Loucy (cell line): ENCODE measurements around the gene HUS1.

Experiments used
- H2AFZ ChIP-seq: fragments of 200-600 bp; sonication (generic); 2 replicates; pipeline ENCODE4 v1.6.0; 2016; ENCODE audit warnings: antibody characterized with exemption, mild to moderate bottlenecking, low read length, moderate library complexity
- H3F3A ChIP-seq: fragments of 200-600 bp; 2 replicates; pipeline ENCODE4 v1.6.0; 2016; ENCODE audit warnings: antibody characterized with exemption, low read depth, mild to moderate bottlenecking
- H3K27me3 ChIP-seq: fragments of 200-600 bp; sonication (generic); 2 replicates; pipeline ENCODE4 v1.6.1; 2014; ENCODE audit warnings: low read length, mild to moderate bottlenecking; ENCODE audit not compliant: insufficient read depth, poor library complexity, severe bottlenecking
- H3K36me3 ChIP-seq: fragments of 200-600 bp; sonication (generic); 2 replicates; pipeline ENCODE4 v1.6.1; 2016; ENCODE audit warnings: low read length; ENCODE audit not compliant: insufficient read depth
- H3K4me1 ChIP-seq: fragments of 200-600 bp; sonication (generic); 2 replicates; pipeline ENCODE4 v1.5.1; 2014; ENCODE audit warnings: low read length, mild to moderate bottlenecking; ENCODE audit not compliant: insufficient read depth, poor library complexity, severe bottlenecking
- H3K4me2 ChIP-seq: fragments of 200-600 bp; sonication (generic); 2 replicates; pipeline ENCODE4 v1.6.0; 2014; ENCODE audit warnings: antibody characterized with exemption, low read length, low read depth, mild to moderate bottlenecking; ENCODE audit not compliant: poor library complexity, severe bottlenecking
- H3K4me3 ChIP-seq: fragments of 200-600 bp; sonication (generic); 2 replicates; pipeline ENCODE4 v1.5.1; 2014; ENCODE audit warnings: low read length, mild to moderate bottlenecking, mixed read lengths; ENCODE audit not compliant: poor library complexity, severe bottlenecking
- H3K79me2 ChIP-seq: fragments of 200-600 bp; sonication (generic); 2 replicates; pipeline ENCODE4 v1.6.1; 2014; ENCODE audit warnings: low read length; ENCODE audit not compliant: insufficient read depth
- H3K9ac ChIP-seq: fragments of 200-600 bp; sonication (generic); 2 replicates; pipeline ENCODE4 v1.6.0; 2014; ENCODE audit warnings: mild to moderate bottlenecking, low read depth, low read length, moderate library complexity; ENCODE audit not compliant: poor library complexity, severe bottlenecking
- H3K9me2 ChIP-seq: fragments of 200-600 bp; sonication (generic); replicated peaks from 2 replicates; pipeline ENCODE4 v1.6.1; 2016; ENCODE audit warnings: low read depth, low read length, mixed read lengths
- H3K9me3 ChIP-seq: fragments of 200-600 bp; sonication (generic); 2 replicates; pipeline ENCODE4 v1.6.1; 2014; ENCODE audit warnings: mild to moderate bottlenecking, antibody characterized with exemption, low read length, low read depth; ENCODE audit not compliant: insufficient read depth
- H4K20me1 ChIP-seq: fragments of 200-600 bp; sonication (generic); 2 replicates; pipeline ENCODE4 v1.6.0; 2014; ENCODE audit warnings: antibody characterized with exemption, low read length, mild to moderate bottlenecking; ENCODE audit not compliant: insufficient read depth, poor library complexity, severe bottlenecking
- EZH2phosphoT487 ChIP-seq: fragments of 200-600 bp; IDR thresholded peaks from 2 replicates; pipeline ENCODE4 v1.6.1; 2018; ENCODE audit warnings: antibody characterized with exemption, mild to moderate bottlenecking, moderate library complexity, borderline replicate concordance
- TF ChIP-seq, protein P1 (sequence below): fragments of 200-600 bp; sonication (generic); conservative IDR thresholded peaks from 2 replicates; pipeline ENCODE4 v1.5.1; 2014; ENCODE audit warnings: mild to moderate bottlenecking, antibody characterized with exemption, low read length

Gene HUS1

DNA sequence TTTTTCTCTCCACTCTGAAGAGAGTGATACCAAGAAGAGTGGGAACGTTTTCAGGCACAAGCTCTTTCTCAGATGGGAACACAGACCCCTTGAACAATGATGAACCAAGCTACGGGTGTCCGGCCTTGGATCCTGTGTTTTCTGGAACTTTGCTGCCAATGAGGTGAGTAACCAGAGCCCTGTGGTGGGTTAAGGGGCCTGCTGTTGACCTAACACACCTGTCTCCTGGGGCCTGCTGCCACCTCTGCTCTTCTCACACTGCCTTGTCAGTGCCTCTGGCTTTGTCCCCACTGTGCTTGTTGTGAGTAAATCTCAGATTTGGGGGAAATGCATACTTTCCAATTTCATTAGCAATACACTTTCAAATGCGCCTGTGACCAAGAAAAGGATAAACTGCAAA, 29.7 kb downstream of the HUS1 start:
- no peaks in the 10 kb centered on the region for H3K79me2 ChIP-seq
- H4K20me1 ChIP-seq = no peaks in the 10 kb centered on the region
- no peak for TF ChIP-seq EZH2phosphoT487
- TF ChIP-seq, protein P1, sequence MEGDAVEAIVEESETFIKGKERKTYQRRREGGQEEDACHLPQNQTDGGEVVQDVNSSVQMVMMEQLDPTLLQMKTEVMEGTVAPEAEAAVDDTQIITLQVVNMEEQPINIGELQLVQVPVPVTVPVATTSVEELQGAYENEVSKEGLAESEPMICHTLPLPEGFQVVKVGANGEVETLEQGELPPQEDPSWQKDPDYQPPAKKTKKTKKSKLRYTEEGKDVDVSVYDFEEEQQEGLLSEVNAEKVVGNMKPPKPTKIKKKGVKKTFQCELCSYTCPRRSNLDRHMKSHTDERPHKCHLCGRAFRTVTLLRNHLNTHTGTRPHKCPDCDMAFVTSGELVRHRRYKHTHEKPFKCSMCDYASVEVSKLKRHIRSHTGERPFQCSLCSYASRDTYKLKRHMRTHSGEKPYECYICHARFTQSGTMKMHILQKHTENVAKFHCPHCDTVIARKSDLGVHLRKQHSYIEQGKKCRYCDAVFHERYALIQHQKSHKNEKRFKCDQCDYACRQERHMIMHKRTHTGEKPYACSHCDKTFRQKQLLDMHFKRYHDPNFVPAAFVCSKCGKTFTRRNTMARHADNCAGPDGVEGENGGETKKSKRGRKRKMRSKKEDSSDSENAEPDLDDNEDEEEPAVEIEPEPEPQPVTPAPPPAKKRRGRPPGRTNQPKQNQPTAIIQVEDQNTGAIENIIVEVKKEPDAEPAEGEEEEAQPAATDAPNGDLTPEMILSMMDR = no peak
- H3K27me3 ChIP-seq = no peaks in the 10 kb centered on the region
- no peaks in the 10 kb centered on the region for H3K9me2 ChIP-seq
- no peaks in the 10 kb centered on the region for H3K36me3 ChIP-seq
- no peak overlapping the region for H3K4me3 ChIP-seq
- H3K4me2 ChIP-seq = no peak overlapping the region
- H3F3A ChIP-seq = no peaks in the 10 kb centered on the region
- no peaks in the 10 kb centered on the region for H3K4me1 ChIP-seq
- H3K9me3 ChIP-seq = no peaks in the 10 kb centered on the region
- H3K9ac ChIP-seq = no peak overlapping the region
- H2AFZ ChIP-seq = no peak overlapping the region

DNA sequence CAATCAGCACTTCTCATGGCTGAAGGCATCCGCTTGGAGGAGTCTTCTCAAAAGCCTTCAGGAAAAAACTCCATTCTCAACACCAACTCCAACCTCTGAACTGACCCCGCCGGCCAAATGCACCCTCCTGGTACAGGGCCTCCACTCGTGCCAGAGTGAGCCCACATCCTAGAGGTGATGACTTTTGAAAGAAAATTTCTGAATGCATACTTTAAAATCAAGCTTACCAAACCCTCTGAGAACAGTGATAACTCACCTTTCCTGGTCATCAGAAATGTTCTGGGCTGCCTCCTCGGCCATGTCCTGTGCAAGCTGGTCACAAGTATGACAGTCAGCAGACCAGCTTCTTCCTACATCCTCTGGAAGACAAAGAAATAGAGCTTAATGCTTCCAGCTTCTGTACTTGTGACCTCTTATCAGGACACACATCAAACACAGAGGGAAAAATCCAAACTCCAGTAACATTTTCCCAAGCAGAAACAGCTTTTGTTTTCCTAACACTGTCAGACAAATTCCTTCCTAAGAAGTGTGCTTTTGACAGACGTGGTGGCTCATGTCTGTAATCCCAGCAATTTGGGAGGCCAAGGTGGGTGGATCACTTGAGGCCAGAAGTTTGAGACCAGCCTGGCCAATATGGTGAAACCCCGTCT, 31.1 kb downstream of the HUS1 start, which contains the start of gene PKD1L1:
Gene PKD1L1 (minus strand): TSS at position 326 of the 650 bp plus-strand sequence. CDS start 26 bp downstream, at position 300.
- Histone ChIP-seq H3K4me2 (no peak within 1 kb of the TSS), H3K36me3 (no peaks in the 10 kb centered on the region), H3F3A (no peaks in the 10 kb centered on the region), H3K4me1 (no peaks in the 10 kb centered on the region), H3K4me3 (no peak within 1 kb of the TSS), H2AFZ (no peak within 1 kb of the TSS), H3K27me3 (no peaks in the 10 kb centered on the region), H4K20me1 (no peaks in the 10 kb centered on the region), H3K9me2 (no peaks in the 10 kb centered on the region), H3K79me2 (no peaks in the 10 kb centered on the region), H3K9me3 (no peaks in the 10 kb centered on the region), H3K9ac (no peak within 1 kb of the TSS)
- no peak for TF ChIP-seq EZH2phosphoT487
- TF ChIP-seq, protein P1 = no peak

DNA sequence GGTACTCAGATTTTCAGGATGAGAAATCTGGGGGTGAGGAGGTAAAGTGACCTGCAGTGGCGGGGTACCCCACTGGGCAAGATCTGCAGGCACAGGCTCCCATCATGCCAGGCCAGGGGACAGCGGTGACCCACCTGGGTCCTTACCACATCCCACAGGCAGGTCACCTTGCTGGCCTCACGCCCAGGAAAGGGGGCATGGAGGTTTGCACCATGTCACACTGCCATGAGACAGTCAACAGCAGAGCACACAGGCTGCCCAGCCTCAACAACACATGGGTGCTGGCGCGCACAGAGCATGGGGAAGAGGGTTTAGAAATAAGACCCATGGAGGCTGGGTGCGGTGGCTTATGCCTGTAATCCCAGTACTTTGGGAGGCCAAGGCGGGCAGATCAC, 32.1 kb downstream of the HUS1 start:
- H3K9me2 ChIP-seq = no peaks in the 10 kb centered on the region
- H4K20me1 ChIP-seq = no peaks in the 10 kb centered on the region
- no peaks in the 10 kb centered on the region for H3K79me2 ChIP-seq
- H3K9ac ChIP-seq = no peak overlapping the region
- no peaks in the 10 kb centered on the region for H3K4me1 ChIP-seq
- H3K4me3 ChIP-seq = no peak overlapping the region
- H3F3A ChIP-seq = no peaks in the 10 kb centered on the region
- no peak overlapping the region for H3K4me2 ChIP-seq
- no peaks in the 10 kb centered on the region for H3K36me3 ChIP-seq
- TF ChIP-seq, protein P1 = no peak
- H2AFZ ChIP-seq = no peak overlapping the region
- H3K9me3 ChIP-seq = no peaks in the 10 kb centered on the region
- H3K27me3 ChIP-seq = no peaks in the 10 kb centered on the region
